Suprapubic skin (tissue), 4 donors: Measurements from ENCODE around the gene PHC3.

ENCODE experiments used
- CTCF ChIP-seq, 2 donors: fragments of 200-600 bp in 1 of 2; fragments of 450-650 bp in 1 of 2; sonication (generic) in 1 of 2; IDR thresholded peaks; one replicate each; pipeline ENCODE4 v1.5.1; 2016 to 2019; ENCODE audit warnings: antibody characterized with exemption in 2 of 2, mild to moderate bottlenecking in 1 of 2, moderate library complexity in 1 of 2
- EP300 ChIP-seq: sonication (generic); formaldehyde crosslinking; IDR thresholded peaks from one replicate; pipeline ENCODE4 v1.6.1; 2017; ENCODE audit warnings: antibody characterized with exemption
- POLR2A ChIP-seq, 2 donors: fragments of 450-650 bp; IDR thresholded peaks; one replicate each; pipeline ENCODE4 v1.6.1; 2017; ENCODE audit warnings: antibody characterized with exemption in 2 of 2, mild to moderate bottlenecking in 2 of 2, moderate library complexity in 2 of 2
- POLR2AphosphoS5 ChIP-seq, 3 donors: sonication (generic); formaldehyde crosslinking; IDR thresholded peaks; one replicate each; pipeline ENCODE4 v1.6.1; 2017; ENCODE audit warnings: antibody characterized with exemption in 3 of 3

GRCh38 chr3:170079536-170080165 is 101.9 kb downstream of the PHC3 start:
- no peak for TF ChIP-seq EP300
- no peak for TF ChIP-seq POLR2A (IDR thresholded peaks at IDR 0.05)
- no peak for TF ChIP-seq CTCF (IDR thresholded peaks at IDR 0.05)
- no peak for TF ChIP-seq POLR2AphosphoS5 (IDR thresholded peaks at IDR 0.05)
